GM23338 (cell line): ENCODE data around the gene ANXA6. TPM values are rescaled to one million over a fixed set of nuclear protein-coding genes. Genes with fewer than 3 reads are reported as not detected.

ENCODE experiments used
- ATAC-seq: fragments of 200-7000 bp; cut with Tn5 transposase; 3 replicates; pipeline ENCODE4 v1.9.1; 2020
- DNase-seq: peaks from one replicate; pipeline ENCODE4 v3.0.0-alpha.2; 2015; ENCODE audit warnings: low spot score
- H2AFZ ChIP-seq: fragments of 200-600 bp; sonication (generic); 2 replicates; pipeline ENCODE4 v1.8.0; 2016; ENCODE audit warnings: antibody characterized with exemption, mild to moderate bottlenecking, moderate library complexity
- H3F3A ChIP-seq: fragments of 200-600 bp; sonication (generic); replicated peaks from 2 replicates; pipeline ENCODE4 v1.8.0; 2017; ENCODE audit warnings: antibody characterized with exemption, mixed run types, low read depth
- H3K27ac ChIP-seq: fragments of 200-600 bp; sonication (generic); 2 replicates; pipeline ENCODE4 v1.6.1; 2016; ENCODE audit warnings: low read depth
- H3K27me3 ChIP-seq: fragments of 200-600 bp; sonication (generic); 2 replicates; pipeline ENCODE4 v1.8.0; 2016; ENCODE audit warnings: mild to moderate bottlenecking, mixed run types, moderate library complexity; ENCODE audit not compliant: insufficient read depth
- H3K36me3 ChIP-seq: fragments of 200-600 bp; sonication (generic); 2 replicates; pipeline ENCODE4 v1.8.0; 2016; ENCODE audit warnings: mild to moderate bottlenecking; ENCODE audit not compliant: insufficient read depth
- H3K4me1 ChIP-seq: fragments of 200-600 bp; sonication (generic); 2 replicates; pipeline ENCODE4 v1.8.0; 2016; ENCODE audit warnings: mild to moderate bottlenecking, moderate library complexity; ENCODE audit not compliant: insufficient read depth
- H3K4me2 ChIP-seq: fragments of 200-600 bp; sonication (generic); 2 replicates; pipeline ENCODE4 v1.7.1; 2017; ENCODE audit warnings: mixed run types
- H3K4me3 ChIP-seq: fragments of 200-600 bp; sonication (generic); 2 replicates; pipeline ENCODE4 v1.6.1; 2016; ENCODE audit warnings: mixed run types
- H3K79me2 ChIP-seq: fragments of 200-600 bp; sonication (generic); replicated peaks from 2 replicates; pipeline ENCODE4 v1.8.0; 2017; ENCODE audit warnings: mild to moderate bottlenecking; ENCODE audit not compliant: insufficient read depth
- H3K9me2 ChIP-seq: fragments of 200-600 bp; sonication (generic); 2 replicates; pipeline ENCODE4 v1.8.0; 2017; ENCODE audit not compliant: insufficient read depth
- H4K20me1 ChIP-seq: fragments of 200-600 bp; sonication (generic); replicated peaks from 2 replicates; pipeline ENCODE4 v1.8.0; 2017; ENCODE audit warnings: mild to moderate bottlenecking; ENCODE audit not compliant: insufficient read depth
- H3K27ac Mint-ChIP-seq: 2 replicates; pipeline ENCODE4 v1.8.0; 2020; ENCODE audit warnings: inconsistent platforms, mild to moderate bottlenecking, moderate library complexity, mixed read lengths
- H3K27me3 Mint-ChIP-seq: 3 replicates; pipeline ENCODE4 v1.8.0; 2022; ENCODE audit warnings: low read depth, mild to moderate bottlenecking, moderate library complexity, mixed read lengths, inconsistent platforms; ENCODE audit not compliant: insufficient read depth, poor library complexity
- H3K36me3 Mint-ChIP-seq: 3 replicates; pipeline ENCODE4 v1.8.0; 2021; ENCODE audit warnings: low read depth, mild to moderate bottlenecking, inconsistent platforms, moderate library complexity, mixed read lengths
- H3K4me1 Mint-ChIP-seq: 3 replicates; pipeline ENCODE4 v1.8.0; 2020; ENCODE audit warnings: mild to moderate bottlenecking, inconsistent platforms, mixed read lengths
- H3K4me3 Mint-ChIP-seq: 3 replicates; pipeline ENCODE4 v1.8.0; 2021; ENCODE audit warnings: moderate library complexity, mild to moderate bottlenecking, inconsistent platforms, mixed read lengths
- H3K9me3 Mint-ChIP-seq: 3 replicates; pipeline ENCODE4 v1.8.0; 2020; ENCODE audit warnings: moderate library complexity, mild to moderate bottlenecking, inconsistent platforms, mixed read lengths
- CREB1 ChIP-seq: fragments of 250-450 bp; sonication (Bioruptor Pico); IDR thresholded peaks from 2 replicates; pipeline ENCODE4 v1.5.0; 2020; ENCODE audit warnings: low read depth, mild to moderate bottlenecking, moderate library complexity
- CTCF ChIP-seq, 2 experiments: fragments of 200-600 bp in 1 of 2; sonication (generic) in 1 of 2; conservative IDR thresholded peaks; 2 replicates each; pipeline versions ENCODE4 v1.5.1 to v1.6.1; 2016 to 2017; ENCODE audit warnings: antibody characterized with exemption in 2 of 2, low read depth in 2 of 2, mild to moderate bottlenecking in 2 of 2, moderate library complexity in 1 of 2
- EZH2 ChIP-seq: fragments of 200-600 bp; sonication (generic); IDR thresholded peaks from one replicate; pipeline ENCODE4 v1.8.0; 2017; ENCODE audit warnings: antibody characterized with exemption, mild to moderate bottlenecking, low read depth; ENCODE audit not compliant: unreplicated experiment
- EZH2phosphoT487 ChIP-seq: fragments of 200-600 bp; sonication (generic); IDR thresholded peaks from one replicate; pipeline ENCODE4 v1.8.1; 2018; ENCODE audit warnings: antibody characterized with exemption; ENCODE audit not compliant: unreplicated experiment
- JUNB ChIP-seq: IDR thresholded peaks from one replicate; pipeline ENCODE4 v1.6.1; 2016; ENCODE audit warnings: antibody characterized with exemption; ENCODE audit not compliant: unreplicated experiment
- NANOG ChIP-seq: IDR thresholded peaks from 2 replicates; pipeline ENCODE4 v1.6.1; 2016; ENCODE audit warnings: antibody characterized with exemption, borderline replicate concordance
- POLR2AphosphoS5 ChIP-seq: IDR thresholded peaks from 2 replicates; pipeline ENCODE4 v1.6.1; 2016; ENCODE audit warnings: antibody characterized with exemption, low read depth
- REST ChIP-seq: IDR thresholded peaks from one replicate; pipeline ENCODE4 v1.6.1; 2018; ENCODE audit warnings: antibody characterized with exemption; ENCODE audit not compliant: unreplicated experiment
- STAT1 ChIP-seq: IDR thresholded peaks from one replicate; pipeline ENCODE4 v1.6.1; 2016; ENCODE audit warnings: antibody characterized with exemption; ENCODE audit not compliant: unreplicated experiment
- ZNF114 ChIP-seq: fragments of 250-450 bp; sonication (Bioruptor Pico); IDR thresholded peaks from 2 replicates; pipeline ENCODE4 v1.5.0; 2020; ENCODE audit warnings: mild to moderate bottlenecking, moderate library complexity
- ZNF331 ChIP-seq: fragments of 250-450 bp; sonication (Bioruptor Pico); IDR thresholded peaks from 2 replicates; pipeline ENCODE4 v1.5.0; 2020; ENCODE audit warnings: low read depth, mild to moderate bottlenecking, moderate library complexity
- polyA plus RNA-seq: library from polyadenylated mRNA; unstranded; fragments of >200 nt; fragmentation: Nextera tagmentation; extraction: Ambion mirVana; gene quantifications from 2 replicates; pipeline ENCODE4 v1.2.1, GENCODE V29; 2016
- total RNA-seq: library from RNA; depleted of rRNA; stranded (reverse); fragments of >200 nt; shearing (Covaris generic); gene quantifications from 2 replicates; pipeline ENCODE4 v1.2.3, GENCODE V29; 2014

ANXA6 gene
- total and polyA plus RNA-seq, 2 experiments from 2014 or later, result 26.5 to 110 TPM

GRCh38 chr5:151077419-151077818 is 80.2 kb downstream of the ANXA6 start (continued):
- no peak for TF ChIP-seq EZH2phosphoT487
- TF ChIP-seq POLR2AphosphoS5, result no peak
- no peak for TF ChIP-seq REST
- TF ChIP-seq ZNF114 (CRISPR knock-in tag), result no peak
- TF ChIP-seq NANOG, result no peak
- TF ChIP-seq CREB1 (CRISPR knock-in tag), result no peak
- TF ChIP-seq STAT1, result no peak

- no peak for DNase-seq
- peaks cover 11% of the 10 kb centered on the region for H3K4me1 ChIP-seq
- H3K36me3 Mint-ChIP-seq, result no peaks in the 10 kb centered on the region
- TF ChIP-seq ZNF331 (CRISPR knock-in tag), result no peak
- no peak for TF ChIP-seq STAT1
- TF ChIP-seq EZH2, result no peak
- TF ChIP-seq ZNF114 (CRISPR knock-in tag), result no peak
- no peak for TF ChIP-seq NANOG
- TF ChIP-seq REST, result no peak
- TF ChIP-seq JUNB, result no peak
- no peak for TF ChIP-seq EZH2phosphoT487
- TF ChIP-seq CTCF (conservative IDR thresholded peaks at IDR 0.05; ENCODE audit: low read depth in 2 of 2), result no peak
- no peak for TF ChIP-seq CREB1 (CRISPR knock-in tag)
- TF ChIP-seq POLR2AphosphoS5, result no peak
Observed at GRCh38 chr5:151076616-151077015, 81.0 kb downstream of the ANXA6 start.

More at GRCh38 chr5:151076616-151077015, 81.0 kb downstream of the ANXA6 start:
- H3K79me2 ChIP-seq, result peaks cover 27% of the 10 kb centered on the region
- Mint-ChIP-seq H3K4me1 (peaks cover 9% of the 10 kb centered on the region), H3K9me3 (no peaks in the 10 kb centered on the region), H3K27ac (no peak overlapping the region), H3K4me3 (no peak overlapping the region), H3K27me3 (peaks cover 11% of the 10 kb centered on the region)
- H2AFZ ChIP-seq, result no peak overlapping the region
- no peak overlapping the region for H3K27ac ChIP-seq
- peaks cover 3% of the 10 kb centered on the region; the same call in 1 of the 2 replicates for H3F3A ChIP-seq
- no peak overlapping the region for H3K4me2 ChIP-seq
- H3K36me3 ChIP-seq, result no peaks in the 10 kb centered on the region
- ATAC-seq, result no peak
- no peaks in the 10 kb centered on the region for H3K9me2 ChIP-seq
- H4K20me1 ChIP-seq, result peaks cover 18% of the 10 kb centered on the region
- H3K27me3 ChIP-seq, result 0 out of 2 replicates have a peak, but pooled peaks cover 3% of the 10 kb centered on the region
- H3K4me3 ChIP-seq, result no peak overlapping the region
